ENCODE measurements around the gene CALCOCO1. TPM values are rescaled to one million over a fixed set of nuclear protein-coding genes. Genes with fewer than 3 reads are reported as not detected.

CALCOCO1 gene
- total RNA-seq, 4 donors from 2014 or later = 153 to 212 (median 155) TPM

DNA sequence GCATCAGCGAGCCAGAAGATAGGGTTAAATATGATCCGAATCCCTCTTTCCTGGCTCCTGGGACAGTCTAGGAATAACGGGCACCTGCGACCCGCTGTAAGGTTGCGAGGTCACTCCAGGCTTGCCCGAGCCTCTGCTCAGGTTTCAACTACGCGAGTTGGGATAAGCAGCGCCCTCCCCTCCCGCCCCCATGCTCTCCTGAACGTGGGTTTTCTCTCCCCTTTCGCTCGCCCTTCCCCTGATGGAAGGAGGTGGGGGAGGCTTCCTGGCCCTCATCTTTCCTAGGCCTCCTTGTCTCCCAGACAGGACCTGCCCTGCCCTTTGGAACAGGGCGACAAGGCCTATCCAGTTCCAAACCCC is 50.6 kb downstream of the CALCOCO1 start:
- H3K27ac ChIP-seq = peak overlapping the region; percentile 77 to 88 (median 86)
- peak overlapping the region in 2 of 3 donors; percentile 34 to 54 for H3K4me3 ChIP-seq (replicated peaks in 1 of 3)
- WGBS, 2 donors = 13 to 19% methylated on average over 11 to 15 of the region's 15 CpGs
- TF ChIP-seq, protein P1, sequence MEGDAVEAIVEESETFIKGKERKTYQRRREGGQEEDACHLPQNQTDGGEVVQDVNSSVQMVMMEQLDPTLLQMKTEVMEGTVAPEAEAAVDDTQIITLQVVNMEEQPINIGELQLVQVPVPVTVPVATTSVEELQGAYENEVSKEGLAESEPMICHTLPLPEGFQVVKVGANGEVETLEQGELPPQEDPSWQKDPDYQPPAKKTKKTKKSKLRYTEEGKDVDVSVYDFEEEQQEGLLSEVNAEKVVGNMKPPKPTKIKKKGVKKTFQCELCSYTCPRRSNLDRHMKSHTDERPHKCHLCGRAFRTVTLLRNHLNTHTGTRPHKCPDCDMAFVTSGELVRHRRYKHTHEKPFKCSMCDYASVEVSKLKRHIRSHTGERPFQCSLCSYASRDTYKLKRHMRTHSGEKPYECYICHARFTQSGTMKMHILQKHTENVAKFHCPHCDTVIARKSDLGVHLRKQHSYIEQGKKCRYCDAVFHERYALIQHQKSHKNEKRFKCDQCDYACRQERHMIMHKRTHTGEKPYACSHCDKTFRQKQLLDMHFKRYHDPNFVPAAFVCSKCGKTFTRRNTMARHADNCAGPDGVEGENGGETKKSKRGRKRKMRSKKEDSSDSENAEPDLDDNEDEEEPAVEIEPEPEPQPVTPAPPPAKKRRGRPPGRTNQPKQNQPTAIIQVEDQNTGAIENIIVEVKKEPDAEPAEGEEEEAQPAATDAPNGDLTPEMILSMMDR (IDR thresholded peaks at IDR 0.05) = no peak
- TF ChIP-seq POLR2A (IDR thresholded peaks at IDR 0.05) = no peak
- DNase-seq = peak; percentile 26 to 27
- H3K27me3 ChIP-seq = no peaks in the 10 kb centered on the region
- peaks cover 0 to 8% of the 10 kb centered on the region in 2 donors for H3K36me3 ChIP-seq
- H3K4me1 ChIP-seq = peaks cover 14 to 21% of the 10 kb centered on the region in 2 donors
- intact Hi-C loops (cut with DNase I) = loop anchor here (2.0 to 5.0 kb wide), 2 partner anchors 49 to 134 kb away; partner anchors contain the start of gene ATF7
- H3K9me3 ChIP-seq = no peaks in the 10 kb centered on the region

GRCh38 chr12:53675701-53676607 is 51.3 kb downstream of the CALCOCO1 start, which contains the start of gene ATP5MC2:
Gene ATP5MC2, minus strand, starts transcription at chr12:53676083. Its CDS starts 3,469 bp downstream, at chr12:53672614.
- peak within 1 kb of the TSS; percentile 85 to 88 (median 86) for H3K27ac ChIP-seq
- TF ChIP-seq, protein P1 (IDR thresholded peaks at IDR 0.05) = peak; percentile 97 to 100 (median 98)
- peak in 1 of 2 donors; percentile 82 for TF ChIP-seq POLR2A (IDR thresholded peaks at IDR 0.05)
- WGBS, 2 donors = 3% methylated on average over 23 to 46 of the region's 61 CpGs
- H3K9me3 ChIP-seq = no peaks in the 10 kb centered on the region
- H3K36me3 ChIP-seq = peaks cover 0 to 15% of the 10 kb centered on the region in 2 donors
- no peaks in the 10 kb centered on the region for H3K27me3 ChIP-seq
- H3K4me1 ChIP-seq = peaks cover 14 to 21% of the 10 kb centered on the region in 2 donors
- intact Hi-C loops (cut with DNase I) = loop anchor here (2.0 to 5.0 kb wide), 2 partner anchors 49 to 133 kb away; partner anchors contain the start of gene ATF7
- DNase-seq = peak; percentile 97 to 98
- peak within 1 kb of the TSS; percentile 34 to 81 (median 54) for H3K4me3 ChIP-seq (replicated peaks in 1 of 3)

DNA sequence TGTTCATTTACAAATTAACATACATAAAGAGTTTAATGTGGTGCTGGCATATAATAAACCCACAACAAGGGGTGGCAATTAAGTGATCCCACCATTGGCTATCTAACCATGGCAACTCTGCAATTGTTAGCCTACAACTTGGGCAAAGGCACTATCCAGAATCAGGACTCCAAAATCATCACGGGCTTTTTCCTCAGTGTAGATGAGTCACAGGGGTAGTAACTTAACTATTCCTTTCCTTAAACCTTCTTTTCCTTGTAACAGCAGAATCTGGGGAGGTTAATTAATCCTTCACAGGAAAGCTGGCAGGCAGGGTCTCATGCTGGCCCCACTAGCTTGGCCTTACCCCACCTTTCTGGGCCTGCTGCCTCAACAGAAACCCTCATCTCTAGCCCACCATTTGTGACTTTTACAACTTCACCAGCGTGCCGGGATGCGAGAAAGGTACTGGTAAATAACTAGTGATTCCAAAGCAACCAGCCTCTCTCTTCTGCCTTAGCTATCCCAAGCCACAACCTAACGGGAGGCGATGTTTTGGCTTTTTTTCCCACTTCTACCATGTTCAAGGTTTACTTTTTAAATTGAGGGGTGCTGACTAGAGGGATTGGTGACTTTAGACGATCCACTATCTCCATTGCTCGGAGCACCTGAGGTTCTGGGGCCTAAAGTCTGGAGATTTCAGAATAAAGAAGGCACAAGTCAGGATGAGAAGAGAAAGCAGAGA is 52.1 kb downstream of the CALCOCO1 start:
- Histone ChIP-seq H3K36me3 (peaks cover 2 to 16% of the 10 kb centered on the region in 2 donors), H3K27me3 (no peaks in the 10 kb centered on the region), H3K4me3 (replicated peaks in 1 of 3) (peak overlapping the region; percentile 16 to 81 (median 54)), H3K4me1 (peaks cover 14 to 21% of the 10 kb centered on the region in 2 donors), H3K27ac (peak overlapping the region; percentile 56 to 88 (median 85)), H3K9me3 (no peaks in the 10 kb centered on the region)
- TF ChIP-seq, protein P1 (IDR thresholded peaks at IDR 0.05) = no peak
- no peak for TF ChIP-seq POLR2A (IDR thresholded peaks at IDR 0.05)
- intact Hi-C loops (cut with DNase I) = loop anchor here (5.0 kb wide), 1 partner anchor 48 kb away; the partner anchor contains the start of gene ATF7
- DNase-seq = no peak
- WGBS, 2 donors = 42 to 43% methylated on average over 8 of the region's 8 CpGs

DNA sequence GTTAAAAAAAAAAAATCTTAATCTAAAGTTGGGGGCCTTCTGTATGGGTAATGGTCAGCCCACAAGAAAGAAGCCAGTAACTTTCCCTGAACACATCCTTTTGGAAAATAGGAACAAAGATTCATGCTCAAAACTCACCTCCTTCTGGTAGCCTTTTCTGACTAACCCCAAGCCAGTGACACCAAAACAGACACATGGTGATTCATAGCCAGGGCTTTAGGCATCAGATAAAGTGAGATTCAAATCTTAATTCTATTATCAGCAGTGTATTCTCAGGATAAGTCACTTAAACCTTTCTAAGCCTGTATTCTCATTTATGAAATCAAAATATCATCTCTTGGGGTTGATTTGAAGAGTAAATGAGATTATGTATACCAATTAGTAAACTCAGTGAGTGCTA is 56.3 kb downstream of the CALCOCO1 start:
- Histone ChIP-seq H3K4me3 (replicated peaks in 1 of 3) (no peak overlapping the region), H3K27me3 (no peaks in the 10 kb centered on the region), H3K4me1 (peaks cover 9 to 13% of the 10 kb centered on the region in 2 donors), H3K9me3 (no peaks in the 10 kb centered on the region), H3K27ac (no peak overlapping the region), H3K36me3 (peaks cover 32 to 50% of the 10 kb centered on the region in 2 donors)
- intact Hi-C loops (cut with DNase I) = no loop called here
- DNase-seq = no peak
- TF ChIP-seq, protein P1 (IDR thresholded peaks at IDR 0.05) = no peak
- TF ChIP-seq POLR2A (IDR thresholded peaks at IDR 0.05) = no peak

Measured in thyroid gland (tissue), 4 donors.